ENCODE data around the gene DVL3. TPM values are rescaled to one million over a fixed set of nuclear protein-coding genes. Genes with fewer than 3 reads are reported as not detected.

Gene DVL3
- total and polyA plus RNA-seq, 2 experiments from 2014 or later = 25.6 to 55.5 TPM

GRCh38 chr3:184144505-184144904 lies 10.7 kb upstream of the DVL3 start:
- Histone ChIP-seq H3K27me3 (ENCODE audit: insufficient read depth) (no peaks in the 10 kb centered on the region), H3F3A (replicated peaks; ENCODE audit: low read depth) (no peaks in the 10 kb centered on the region), H3K4me3 (no peak overlapping the region), H3K4me1 (ENCODE audit: insufficient read depth) (no peaks in the 10 kb centered on the region), H2AFZ (no peak overlapping the region), H4K20me1 (replicated peaks; ENCODE audit: insufficient read depth) (no peaks in the 10 kb centered on the region; the same call in 1 of the 2 replicates), H3K36me3 (ENCODE audit: insufficient read depth) (peaks cover 10% of the 10 kb centered on the region), H3K79me2 (replicated peaks; ENCODE audit: insufficient read depth) (no peaks in the 10 kb centered on the region; the same call in 1 of the 2 replicates), H3K27ac (ENCODE audit: low read depth) (no peak overlapping the region), H3K9me2 (ENCODE audit: insufficient read depth) (no peaks in the 10 kb centered on the region), H3K4me2 (no peak overlapping the region)
- no peak for DNase-seq (ENCODE audit: low spot score)
- no peak overlapping the region for H3K27ac Mint-ChIP-seq
- H3K4me3 Mint-ChIP-seq = no peak overlapping the region
- no peak for ATAC-seq
- no peak for TF ChIP-seq POLR2AphosphoS5 (IDR thresholded peaks at IDR 0.05; ENCODE audit: low read depth)
- TF ChIP-seq, protein P1, sequence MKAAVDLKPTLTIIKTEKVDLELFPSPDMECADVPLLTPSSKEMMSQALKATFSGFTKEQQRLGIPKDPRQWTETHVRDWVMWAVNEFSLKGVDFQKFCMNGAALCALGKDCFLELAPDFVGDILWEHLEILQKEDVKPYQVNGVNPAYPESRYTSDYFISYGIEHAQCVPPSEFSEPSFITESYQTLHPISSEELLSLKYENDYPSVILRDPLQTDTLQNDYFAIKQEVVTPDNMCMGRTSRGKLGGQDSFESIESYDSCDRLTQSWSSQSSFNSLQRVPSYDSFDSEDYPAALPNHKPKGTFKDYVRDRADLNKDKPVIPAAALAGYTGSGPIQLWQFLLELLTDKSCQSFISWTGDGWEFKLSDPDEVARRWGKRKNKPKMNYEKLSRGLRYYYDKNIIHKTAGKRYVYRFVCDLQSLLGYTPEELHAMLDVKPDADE (IDR thresholded peaks at IDR 0.05) = no peak
- no peaks in the 10 kb centered on the region for H3K9me3 Mint-ChIP-seq
- peaks cover 55% of the 10 kb centered on the region for H3K36me3 Mint-ChIP-seq (ENCODE audit: low read depth)
- no peaks in the 10 kb centered on the region for H3K4me1 Mint-ChIP-seq
- peaks cover 4% of the 10 kb centered on the region for H3K27me3 Mint-ChIP-seq (ENCODE audit: insufficient read depth, low read depth, poor library complexity)

GRCh38 chr3:184145111-184145524 lies 10.1 kb upstream of the DVL3 start:
- Histone ChIP-seq H3F3A (replicated peaks; ENCODE audit: low read depth) (no peaks in the 10 kb centered on the region), H3K36me3 (ENCODE audit: insufficient read depth) (peaks cover 10% of the 10 kb centered on the region), H3K9me2 (ENCODE audit: insufficient read depth) (no peaks in the 10 kb centered on the region), H3K27ac (ENCODE audit: low read depth) (no peak overlapping the region), H3K4me3 (no peak overlapping the region), H3K27me3 (ENCODE audit: insufficient read depth) (no peaks in the 10 kb centered on the region), H3K4me1 (ENCODE audit: insufficient read depth) (no peaks in the 10 kb centered on the region), H4K20me1 (replicated peaks; ENCODE audit: insufficient read depth) (no peaks in the 10 kb centered on the region), H3K79me2 (replicated peaks; ENCODE audit: insufficient read depth) (no peaks in the 10 kb centered on the region; the same call in 1 of the 2 replicates), H2AFZ (no peak overlapping the region), H3K4me2 (no peak overlapping the region)
- Mint-ChIP-seq H3K9me3 (no peaks in the 10 kb centered on the region), H3K27ac (no peak overlapping the region), H3K4me3 (no peak overlapping the region), H3K4me1 (peaks cover 2% of the 10 kb centered on the region; the same call in 1 of the 3 replicates), H3K36me3 (ENCODE audit: low read depth) (peaks cover 51% of the 10 kb centered on the region), H3K27me3 (ENCODE audit: insufficient read depth, low read depth, poor library complexity) (peaks cover 4% of the 10 kb centered on the region)
- DNase-seq (ENCODE audit: low spot score) (peak; percentile 80), ATAC-seq (peak; percentile 93)
- TF ChIP-seq CTCF (conservative IDR thresholded peaks at IDR 0.05; ENCODE audit: low read depth in 2 of 2) (peak; percentile 64 to 89), REST (IDR thresholded peaks at IDR 0.05; ENCODE audit: unreplicated experiment) (no peak)
